ENCODE measurements around the gene IP6K3.

The IP6K3 gene

GRCh38 chr6:33788694-33789549, 42.2 kb upstream of the IP6K3 start, which contains the start of gene LEMD2:
Gene LEMD2 (minus strand): TSS chr6:33789130. CDS start chr6:33789116, 14 bp downstream.
- DNase-seq (ENCODE audit: low read depth) = peak; percentile 93
- TF ChIP-seq CTCF (IDR thresholded peaks at IDR 0.05; ENCODE audit: insufficient read depth, low read depth, low read length, missing control alignments) = no peak
- H3K4me3 ChIP-seq (ENCODE audit: low read length) = peak within 1 kb of the TSS; percentile 61

GRCh38 chr6:33787954-33788693, 41.4 kb upstream of the IP6K3 start:
- peak; percentile 71 for DNase-seq (ENCODE audit: low read depth)
- TF ChIP-seq CTCF (IDR thresholded peaks at IDR 0.05; ENCODE audit: insufficient read depth, low read depth, low read length, missing control alignments) = no peak
- H3K4me3 ChIP-seq (ENCODE audit: low read length) = peak overlapping the region; percentile 61

GRCh38 chr6:33787346-33787953, 40.7 kb upstream of the IP6K3 start:
- peak; percentile 75 for DNase-seq (ENCODE audit: low read depth)
- TF ChIP-seq CTCF (IDR thresholded peaks at IDR 0.05; ENCODE audit: insufficient read depth, low read depth, low read length, missing control alignments) = no peak
- peak overlapping the region; percentile 61 for H3K4me3 ChIP-seq (ENCODE audit: low read length)

- no peak for DNase-seq (ENCODE audit: low read depth)
- no peak for TF ChIP-seq CTCF (IDR thresholded peaks at IDR 0.05; ENCODE audit: insufficient read depth, low read depth, low read length, missing control alignments)
- no peak overlapping the region for H3K4me3 ChIP-seq (ENCODE audit: low read length)
These were observed 40.0 kb upstream of the IP6K3 start for GRCh38 chr6:33786736-33787135.

GRCh38 chr6:33785778-33786177, 39.1 kb upstream of the IP6K3 start:
- TF ChIP-seq CTCF (IDR thresholded peaks at IDR 0.05; ENCODE audit: insufficient read depth, low read depth, low read length, missing control alignments) = no peak
- H3K4me3 ChIP-seq (ENCODE audit: low read length) = no peak overlapping the region
- peak; percentile 28 for DNase-seq (ENCODE audit: low read depth)

GRCh38 chr6:33784787-33785186, 38.1 kb upstream of the IP6K3 start:
- no peak for DNase-seq (ENCODE audit: low read depth)
- H3K4me3 ChIP-seq (ENCODE audit: low read length) = no peak overlapping the region

More at GRCh38 chr6:33784787-33785186, 38.1 kb upstream of the IP6K3 start:
- no peak for TF ChIP-seq CTCF (IDR thresholded peaks at IDR 0.05; ENCODE audit: insufficient read depth, low read depth, low read length, missing control alignments)
